Dermis microvascular lymphatic vessel endothelial cell (primary cell): ENCODE data around the gene PLCB1. TPM values are rescaled to one million over a fixed set of nuclear protein-coding genes. Genes with fewer than 3 reads are reported as not detected.
A peak's percentile ranks its signal among the peaks of the same experiment; 100 is the strongest.

Source experiments
- DNase-seq, 2 donors: peaks; one replicate each; pipeline versions ENCODE4 v3.0.0 to v3.0.0-alpha.2; 2010; ENCODE audit warnings: low read depth in 2 of 2
- total RNA-seq: library from RNA; depleted of rRNA; stranded (reverse); fragments of >200 nt; gene quantifications from 2 replicates; pipeline ENCODE4 v1.2.1, GENCODE V29; 2014

PLCB1 gene
- total RNA-seq, 1 donor from 2014 or later = 13.1 TPM

GRCh38 chr20:8129211-8129976, 2.7 kb upstream of the PLCB1 start:
- DNase-seq = no peak

- DNase-seq = no peak
These were observed 1.1 kb upstream of the PLCB1 start for GRCh38 chr20:8130840-8131526.

- peak in 1 of 2 donors; percentile 40 for DNase-seq
These were observed 631 bp downstream of the PLCB1 start for GRCh38 chr20:8132484-8133309.

GRCh38 chr20:8133310-8133768, 1.3 kb downstream of the PLCB1 start:
- no peak for DNase-seq

GRCh38 chr20:8133851-8134451, 1.9 kb downstream of the PLCB1 start:
- peak in 1 of 2 donors; percentile 67 for DNase-seq

GRCh38 chr20:8139899-8140298, 7.8 kb downstream of the PLCB1 start:
- no peak for DNase-seq

- no peak for DNase-seq
These were observed 11.4 kb downstream of the PLCB1 start for GRCh38 chr20:8143474-8143873.

- DNase-seq = peak in 1 of 2 donors; percentile 45
These were observed 12.5 kb downstream of the PLCB1 start for GRCh38 chr20:8144282-8145245.

- no peak for DNase-seq
These were observed 13.4 kb downstream of the PLCB1 start for GRCh38 chr20:8145246-8146168.

- DNase-seq = peak in 1 of 2 donors; percentile 56
These were observed 15.4 kb downstream of the PLCB1 start for GRCh38 chr20:8147476-8147875.

- DNase-seq = peak; percentile 86 to 88
These were observed 16.4 kb downstream of the PLCB1 start for GRCh38 chr20:8148501-8148900.

- DNase-seq = no peak
These were observed 18.5 kb downstream of the PLCB1 start for GRCh38 chr20:8150591-8150990.

- peak; percentile 62 to 91 for DNase-seq
These were observed 19.3 kb downstream of the PLCB1 start for GRCh38 chr20:8151372-8151771.

GRCh38 chr20:8152183-8152582, 20.1 kb downstream of the PLCB1 start:
- DNase-seq = peak in 1 of 2 donors; percentile 77

GRCh38 chr20:8152847-8153246, 20.8 kb downstream of the PLCB1 start:
- no peak for DNase-seq

GRCh38 chr20:8153281-8153908, 21.3 kb downstream of the PLCB1 start:
- peak in 1 of 2 donors; percentile 84 for DNase-seq

- DNase-seq = no peak
These were observed 22.6 kb downstream of the PLCB1 start for GRCh38 chr20:8154638-8155037.

- DNase-seq = peak in 1 of 2 donors; percentile 44
These were observed 23.2 kb downstream of the PLCB1 start for GRCh38 chr20:8155229-8155628.

- peak in 1 of 2 donors; percentile 46 for DNase-seq
These were observed 23.7 kb downstream of the PLCB1 start for GRCh38 chr20:8155812-8156211.
